Heart left ventricle (tissue), 16 donors: ENCODE results near the gene TRIM40. TPM values are rescaled to one million over a fixed set of nuclear protein-coding genes. Genes with fewer than 3 reads are reported as not detected.

Experiments
- ATAC-seq, 4 donors: fragments of 200-7000 bp; cut with Tn5 transposase; one replicate each; pipeline ENCODE4 v1.9.1; 2020 to 2022; ENCODE audit warnings: moderate library complexity in 4 of 4, mild to moderate bottlenecking in 3 of 4, moderate number of reproducible peaks in 1 of 4
- DNase-seq, 5 donors: peaks; one replicate each; pipeline ENCODE4 v3.0.0-alpha.2; 2020
- H3K27ac ChIP-seq, 12 donors: fragments of 200-600 bp; sonication (generic) in 4 of 12; one replicate each; pipeline versions ENCODE4 v1.5.0 to v1.8.0; 2016 to 2022; ENCODE audit warnings: mild to moderate bottlenecking in 2 of 12
- H3K27me3 ChIP-seq, 9 donors: fragments of 200-600 bp; sonication (generic) in 2 of 9; one replicate each; pipeline versions ENCODE4 v1.5.1 to v1.8.0; 2016 to 2022; ENCODE audit warnings: mild to moderate bottlenecking in 3 of 9
- H3K36me3 ChIP-seq, 9 donors: fragments of 200-600 bp; sonication (generic) in 2 of 9; one replicate each; pipeline versions ENCODE4 v1.5.0 to v1.8.0; 2018 to 2022; ENCODE audit warnings: mild to moderate bottlenecking in 2 of 9
- H3K4me1 ChIP-seq, 12 donors: fragments of 200-600 bp; sonication (generic) in 4 of 12; one replicate each; pipeline versions ENCODE4 v1.5.0 to v1.8.0; 2016 to 2022; ENCODE audit warnings: mild to moderate bottlenecking in 3 of 12
- H3K4me3 ChIP-seq, 12 donors: fragments of 200-600 bp; sonication (generic) in 4 of 12; one replicate each; pipeline versions ENCODE4 v1.5.0 to v1.8.0; 2017 to 2022; ENCODE audit warnings: mild to moderate bottlenecking in 9 of 12, moderate library complexity in 4 of 12
- H3K9me3 ChIP-seq, 12 donors: fragments of 200-600 bp; sonication (generic) in 4 of 12; one replicate each; pipeline versions ENCODE4 v1.5.0 to v1.8.0; 2016 to 2022; ENCODE audit warnings: mild to moderate bottlenecking in 1 of 12
- POLR2A ChIP-seq, 2 donors: fragments of 450-650 bp; IDR thresholded peaks; one replicate each; pipeline ENCODE4 v1.6.1; 2017; ENCODE audit warnings: antibody characterized with exemption in 2 of 2, mild to moderate bottlenecking in 2 of 2, moderate library complexity in 2 of 2
- WGBS, 4 donors: extraction: QIAGEN DNeasy Blood & Tissue Kit in 2 of 4; methylation state at CpG; one replicate each; pipeline versions ENCODE4 v1.1.5 to v1.1.7; 2013 to 2018; 5-methylcytosine and 5-hydroxymethylcytosine counted together
- intact Hi-C, 10 donors: fragments of 100-400 bp; cut with DNase I; formaldehyde crosslinking; loops; one replicate each; pipeline versions ENCODE4 v1.11.1 to v1.14.2; 2022
- polyA plus RNA-seq, 2 donors: library from polyadenylated mRNA; stranded (reverse); fragments of 200-250 nt; gene quantifications; one replicate each; pipeline ENCODE4 v1.2.3, GENCODE V29; 2013
- total RNA-seq, 9 donors: library from RNA; depleted of rRNA in 2 of 9; stranded (reverse); fragments of >200 nt in 2 of 9; fragmentation: NEBNext Ultra II Directional in 3 of 9; extraction: Animal tissue kit (Norgen Biotek cat#: 25700) in 3 of 9; gene quantifications; one replicate each; pipeline versions ENCODE4 v1.1.0 to v1.2.4, GENCODE V29; 2016 to 2023
- TF ChIP-seq, protein P1 (sequence below), 12 donors: fragments of 200-600 bp; sonication (generic) in 4 of 12; IDR thresholded peaks; one replicate each; pipeline versions ENCODE4 v1.5.0 to v1.8.0; 2018 to 2022; ENCODE audit warnings: antibody characterized with exemption in 12 of 12, mild to moderate bottlenecking in 5 of 12
- donor health status: ischemic (EF 13 %, LVEDD 7.1; RV severe dilation, severe dysfunction).
- donor health status: healthy with polysubstance abuse.
- donor health status: DM: no; HTN: yes; CAD: no.
- donor health status: DM: no; HTN: no; CAD: no.
- donor health status: ischemic (EF 25% LVEDD 6.9; RV normal size, moderate dysfunction).
- donor health status: ischemic (EF 25% LVEDD 5.7; RV mildly dilated, moderate dysfunction).
- donor health status: healthy.
- donor health status: DM: yes; HTN: yes; CAD: no.
- donor health status: ischemic (EF 35%, LVEDD 5.7; RV mildly dilated, moderate dysfunction).
- donor health status: nonischemic (EF 11% LVEDD 7.7; RV severe dilation, severe dysfunction).
- donor health status: DM: yes; HTN: yes; CAD: no.
- donor health status: PGD.
- donor health status: ischemic (EF 29% LVEDD 5.4; RV normal size, mild dysfunction).
- donor health status: nonischemic (EF 23%, LVEDD 6.1; RV moderate dilation, normal function).

The TRIM40 gene
- total and polyA plus RNA-seq, 11 donors = not detected

GRCh38 chr6:30171677-30172471 lies 35.9 kb downstream of the TRIM40 start:
- Histone ChIP-seq H3K36me3 (no peaks in the 10 kb centered on the region), H3K4me3 (peak overlapping the region in 7 of 12 donors; percentile 4 to 21 (median 8)), H3K4me1 (peaks cover 0 to 9% (median 0%) of the 10 kb centered on the region in 12 donors), H3K27ac (no peak overlapping the region), H3K9me3 (no peaks in the 10 kb centered on the region), H3K27me3 (peaks cover 10 to 93% (median 45%) of the 10 kb centered on the region in 9 donors)
- TF ChIP-seq, protein P1, sequence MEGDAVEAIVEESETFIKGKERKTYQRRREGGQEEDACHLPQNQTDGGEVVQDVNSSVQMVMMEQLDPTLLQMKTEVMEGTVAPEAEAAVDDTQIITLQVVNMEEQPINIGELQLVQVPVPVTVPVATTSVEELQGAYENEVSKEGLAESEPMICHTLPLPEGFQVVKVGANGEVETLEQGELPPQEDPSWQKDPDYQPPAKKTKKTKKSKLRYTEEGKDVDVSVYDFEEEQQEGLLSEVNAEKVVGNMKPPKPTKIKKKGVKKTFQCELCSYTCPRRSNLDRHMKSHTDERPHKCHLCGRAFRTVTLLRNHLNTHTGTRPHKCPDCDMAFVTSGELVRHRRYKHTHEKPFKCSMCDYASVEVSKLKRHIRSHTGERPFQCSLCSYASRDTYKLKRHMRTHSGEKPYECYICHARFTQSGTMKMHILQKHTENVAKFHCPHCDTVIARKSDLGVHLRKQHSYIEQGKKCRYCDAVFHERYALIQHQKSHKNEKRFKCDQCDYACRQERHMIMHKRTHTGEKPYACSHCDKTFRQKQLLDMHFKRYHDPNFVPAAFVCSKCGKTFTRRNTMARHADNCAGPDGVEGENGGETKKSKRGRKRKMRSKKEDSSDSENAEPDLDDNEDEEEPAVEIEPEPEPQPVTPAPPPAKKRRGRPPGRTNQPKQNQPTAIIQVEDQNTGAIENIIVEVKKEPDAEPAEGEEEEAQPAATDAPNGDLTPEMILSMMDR (IDR thresholded peaks at IDR 0.05) = no peak
- TF ChIP-seq POLR2A (IDR thresholded peaks at IDR 0.05) = no peak
- intact Hi-C loops = loop anchor here in 4 of 10 donors (2.0 to 5.0 kb wide), 3 partner anchors 69 to 325 kb away; no protein-coding TSS in a partner anchor
- no peak for DNase-seq
- ATAC-seq = peak in 1 of 4 donors; percentile 44
- 3 to 8% (median 4%) methylated on average over 36 to 62 of the region's 62 CpGs for WGBS, 4 donors

DNA sequence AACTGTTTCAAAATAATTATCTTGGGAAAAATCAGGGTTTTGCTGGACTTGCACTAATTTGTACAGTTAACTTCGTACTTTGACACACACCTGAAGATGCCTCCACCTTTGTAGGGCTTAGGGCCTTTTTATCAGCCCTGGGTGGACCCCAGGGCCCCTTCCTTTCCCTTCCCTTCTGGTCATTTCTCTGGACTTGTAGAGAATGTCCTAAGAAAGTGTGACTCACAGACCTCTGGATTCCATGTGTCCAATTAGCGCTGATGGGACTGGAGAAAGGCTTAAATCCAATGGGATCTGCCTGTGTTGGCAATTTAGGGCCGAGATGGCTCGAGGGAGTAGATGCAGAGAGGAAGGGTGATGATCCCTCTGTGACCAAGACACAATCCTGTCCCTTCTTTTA lies 36.7 kb downstream of the TRIM40 start:
- Histone ChIP-seq H3K36me3 (no peaks in the 10 kb centered on the region), H3K4me3 (no peak overlapping the region), H3K27ac (no peak overlapping the region), H3K9me3 (no peaks in the 10 kb centered on the region), H3K27me3 (peaks cover 10 to 96% (median 45%) of the 10 kb centered on the region in 9 donors), H3K4me1 (peaks cover 0 to 9% (median 0%) of the 10 kb centered on the region in 12 donors)
- intact Hi-C loops = loop anchor here in 3 of 10 donors (2.0 to 5.0 kb wide), 3 partner anchors 70 to 325 kb away; no protein-coding TSS in a partner anchor
- TF ChIP-seq, protein P1 (IDR thresholded peaks at IDR 0.05) = no peak
- no peak for TF ChIP-seq POLR2A (IDR thresholded peaks at IDR 0.05)
- 80 to 88% (median 85%) methylated on average over 4 of the region's 4 CpGs for WGBS, 4 donors
- no peak for ATAC-seq
- no peak for DNase-seq

- DNase-seq (no peak), ATAC-seq (no peak)
- Histone ChIP-seq H3K27me3 (peaks cover 11 to 82% (median 31%) of the 10 kb centered on the region in 9 donors), H3K4me1 (peaks cover 0 to 9% (median 0%) of the 10 kb centered on the region in 12 donors), H3K4me3 (no peak overlapping the region), H3K36me3 (no peaks in the 10 kb centered on the region), H3K27ac (no peak overlapping the region), H3K9me3 (peaks cover 0 to 15% (median 7%) of the 10 kb centered on the region in 12 donors)
- TF ChIP-seq POLR2A (IDR thresholded peaks at IDR 0.05) = no peak
- TF ChIP-seq, protein P1 (IDR thresholded peaks at IDR 0.05) = no peak
- intact Hi-C loops = no loop called here
- WGBS, 4 donors = 73 to 85% (median 76%) methylated on average over 2 of the region's 2 CpGs
These were observed 39.8 kb downstream of the TRIM40 start for GRCh38 chr6:30175765-30176164.

- H3K4me3 ChIP-seq = no peak overlapping the region
- intact Hi-C loops = no loop called here
- H3K36me3 ChIP-seq = no peaks in the 10 kb centered on the region
- WGBS, 4 donors = 0 to 94% (median 45%) methylated on average over 1 of the region's 1 CpG
- TF ChIP-seq POLR2A (IDR thresholded peaks at IDR 0.05) = no peak
- TF ChIP-seq, protein P1 (IDR thresholded peaks at IDR 0.05) = no peak
- H3K9me3 ChIP-seq = peaks cover 0 to 15% (median 7%) of the 10 kb centered on the region in 12 donors
- DNase-seq (no peak), ATAC-seq (no peak)
- no peaks in the 10 kb centered on the region for H3K4me1 ChIP-seq
- H3K27me3 ChIP-seq = peaks cover 0 to 51% (median 4%) of the 10 kb centered on the region in 9 donors
- H3K27ac ChIP-seq = no peak overlapping the region
These were observed 42.9 kb downstream of the TRIM40 start for GRCh38 chr6:30178837-30179236.
